GM12891 (cell line): Measurements from ENCODE around the gene ORMDL1.

Experiments
- PAX5 ChIP-seq: IDR thresholded peaks from 2 replicates; pipeline ENCODE4 v1.6.1; 2011; ENCODE audit warnings: low read length, moderate library complexity, mild to moderate bottlenecking; ENCODE audit not compliant: insufficient read depth, severe bottlenecking
- POLR2A ChIP-seq: IDR thresholded peaks from 2 replicates; pipeline ENCODE4 v1.6.1; 2011; ENCODE audit warnings: low read depth, low read length, control low read depth
- POLR2AphosphoS5 ChIP-seq: IDR thresholded peaks from 2 replicates; pipeline ENCODE4 v1.6.1; 2011; ENCODE audit warnings: low read depth, low read length, control low read depth

- TF ChIP-seq POLR2AphosphoS5 (no peak), POLR2A (no peak), PAX5 (no peak)
Measured at GRCh38 chr2:189763908-189764661, 20.1 kb downstream of the ORMDL1 start.
